Measurements from ENCODE around the gene GJD2.

- TF ChIP-seq POLR2A (IDR thresholded peaks at IDR 0.05) (no peak), CTCF (IDR thresholded peaks at IDR 0.05) (no peak)
Measured at GRCh38 chr15:34724481-34724880, 30.3 kb downstream of the GJD2 start.
